Measurements from ENCODE around the gene XNDC1N. TPM values are rescaled to one million over a fixed set of nuclear protein-coding genes. Genes with fewer than 3 reads are reported as not detected.

Gene XNDC1N
- total RNA-seq, 4 donors from 2014 or later, result 0.85 to 12.2 (median 4.9) TPM

GRCh38 chr11:71933141-71933933, 4.9 kb upstream of the XNDC1N start:
- intact Hi-C loops (cut with DNase I), result no loop called here
- no peak for DNase-seq
- H3K4me3 ChIP-seq, result no peak overlapping the region
- no peaks in the 10 kb centered on the region for H3K27me3 ChIP-seq
- peaks cover 10 to 41% (median 15%) of the 10 kb centered on the region in 3 donors for H3K4me1 ChIP-seq
- WGBS, 2 donors, result 88 to 89% methylated on average over 4 of the region's 4 CpGs
- no peak overlapping the region for H3K27ac ChIP-seq
- no peaks in the 10 kb centered on the region for H3K9me3 ChIP-seq
- TF ChIP-seq CTCF (IDR thresholded peaks at IDR 0.05), result no peak
- TF ChIP-seq POLR2A (IDR thresholded peaks at IDR 0.05), result no peak
- H3K36me3 ChIP-seq, result no peaks in the 10 kb centered on the region

- no peaks in the 10 kb centered on the region for H3K36me3 ChIP-seq
- no peak for DNase-seq
- H3K27ac ChIP-seq, result no peak overlapping the region
- no peaks in the 10 kb centered on the region for H3K9me3 ChIP-seq
- H3K4me1 ChIP-seq, result peaks cover 10 to 48% (median 25%) of the 10 kb centered on the region in 3 donors
- 33 to 58% methylated on average over 2 of the region's 2 CpGs for WGBS, 2 donors
- intact Hi-C loops (cut with DNase I), result no loop called here
- H3K4me3 ChIP-seq, result no peak overlapping the region
- H3K27me3 ChIP-seq, result no peaks in the 10 kb centered on the region
- TF ChIP-seq CTCF (IDR thresholded peaks at IDR 0.05), result no peak
- TF ChIP-seq POLR2A (IDR thresholded peaks at IDR 0.05), result no peak
Measured at GRCh38 chr11:71931245-71931602, 2.8 kb upstream of the XNDC1N start.

- WGBS, 2 donors, result 57 to 68% methylated on average over 11 of the region's 11 CpGs
- Histone ChIP-seq H3K27ac (no peak overlapping the region), H3K27me3 (no peaks in the 10 kb centered on the region), H3K9me3 (no peaks in the 10 kb centered on the region), H3K4me3 (peak overlapping the region in 1 of 4 donors; percentile 84), H3K36me3 (no peaks in the 10 kb centered on the region), H3K4me1 (peaks cover 10 to 48% (median 25%) of the 10 kb centered on the region in 3 donors)
- intact Hi-C loops (cut with DNase I), result no loop called here
- no peak for DNase-seq
- TF ChIP-seq CTCF (IDR thresholded peaks at IDR 0.05) (no peak), POLR2A (IDR thresholded peaks at IDR 0.05) (no peak)
Measured at GRCh38 chr11:71930556-71931244, 2.3 kb upstream of the XNDC1N start.

- Histone ChIP-seq H3K27ac (peak overlapping the region in 2 of 4 donors; percentile 92 to 96), H3K36me3 (no peaks in the 10 kb centered on the region), H3K4me1 (peaks cover 10 to 48% (median 25%) of the 10 kb centered on the region in 3 donors), H3K27me3 (no peaks in the 10 kb centered on the region), H3K9me3 (no peaks in the 10 kb centered on the region), H3K4me3 (peak overlapping the region; percentile 75 to 94 (median 82))
- intact Hi-C loops (cut with DNase I), result no loop called here
- WGBS, 2 donors, result 7 to 8% methylated on average over 6 of the region's 6 CpGs
- DNase-seq, result no peak
- TF ChIP-seq POLR2A (IDR thresholded peaks at IDR 0.05), result no peak
- no peak for TF ChIP-seq CTCF (IDR thresholded peaks at IDR 0.05)
Measured at GRCh38 chr11:71929491-71929890, 1.1 kb upstream of the XNDC1N start.

All from esophagus squamous epithelium (tissue), 5 donors.